ENCODE results near the gene OR2L3. TPM values are rescaled to one million over a fixed set of nuclear protein-coding genes. Genes with fewer than 3 reads are reported as not detected.

The OR2L3 gene
- not detected in 2 replicates for total RNA-seq (2012; rRNA removed)

- no peak within 1 kb of the TSS for H3K4me3 ChIP-seq (ENCODE audit: low read length)
- H3K27me3 ChIP-seq (ENCODE audit: control insufficient read depth, insufficient read depth, low read length) = no peaks in the 10 kb centered on the region
- no peaks in the 10 kb centered on the region for H3K36me3 ChIP-seq (ENCODE audit: insufficient read depth, low read length)
- H3K9me3 ChIP-seq (replicated peaks; ENCODE audit: low read length) = no peaks in the 10 kb centered on the region
- no peak within 1 kb of the TSS for H3K4me2 ChIP-seq (ENCODE audit: low read length)
- H3K4me1 ChIP-seq (ENCODE audit: control insufficient read depth, insufficient read depth, low read length) = no peaks in the 10 kb centered on the region
- no peak within 1 kb of the TSS for H3K9ac ChIP-seq (ENCODE audit: low read depth, low read length)
These were observed at the start of gene OR2L3 for GRCh38 chr1:248046536-248046935. Gene OR2L3 (plus strand): TSS chr1:248046836. CDS start chr1:248060682, 13,846 bp downstream.

- Histone ChIP-seq H3K36me3 (ENCODE audit: insufficient read depth, low read length) (no peaks in the 10 kb centered on the region), H3K27me3 (ENCODE audit: control insufficient read depth, insufficient read depth, low read length) (no peaks in the 10 kb centered on the region), H3K4me2 (ENCODE audit: low read length) (no peak overlapping the region), H3K9me3 (replicated peaks; ENCODE audit: low read length) (peaks cover 3% of the 10 kb centered on the region), H3K4me3 (ENCODE audit: low read length) (no peak overlapping the region), H3K9ac (ENCODE audit: low read depth, low read length) (no peak overlapping the region), H3K4me1 (ENCODE audit: control insufficient read depth, insufficient read depth, low read length) (no peaks in the 10 kb centered on the region)
These were observed 47.8 kb upstream of the OR2L3 start for GRCh38 chr1:247998811-247999210.

- no peak overlapping the region for H3K9ac ChIP-seq (ENCODE audit: low read depth, low read length)
- no peak overlapping the region for H3K4me3 ChIP-seq (ENCODE audit: low read length)
- H3K4me1 ChIP-seq (ENCODE audit: control insufficient read depth, insufficient read depth, low read length) = no peaks in the 10 kb centered on the region
- no peak overlapping the region for H3K4me2 ChIP-seq (ENCODE audit: low read length)
- H3K27me3 ChIP-seq (ENCODE audit: control insufficient read depth, insufficient read depth, low read length) = no peaks in the 10 kb centered on the region
- no peaks in the 10 kb centered on the region for H3K36me3 ChIP-seq (ENCODE audit: insufficient read depth, low read length)
- H3K9me3 ChIP-seq (replicated peaks; ENCODE audit: low read length) = peaks cover 3% of the 10 kb centered on the region
These were observed 46.5 kb upstream of the OR2L3 start for GRCh38 chr1:248000169-248000568.

- peaks cover 4% of the 10 kb centered on the region for H3K9me3 ChIP-seq (replicated peaks; ENCODE audit: low read length)
- H3K9ac ChIP-seq (ENCODE audit: low read depth, low read length) = no peak overlapping the region
- H3K4me3 ChIP-seq (ENCODE audit: low read length) = no peak overlapping the region
- H3K27me3 ChIP-seq (ENCODE audit: control insufficient read depth, insufficient read depth, low read length) = no peaks in the 10 kb centered on the region
- no peaks in the 10 kb centered on the region for H3K36me3 ChIP-seq (ENCODE audit: insufficient read depth, low read length)
- no peak overlapping the region for H3K4me2 ChIP-seq (ENCODE audit: low read length)
- no peaks in the 10 kb centered on the region for H3K4me1 ChIP-seq (ENCODE audit: control insufficient read depth, insufficient read depth, low read length)
These were observed 38.9 kb upstream of the OR2L3 start for GRCh38 chr1:248007778-248008177.

GRCh38 chr1:248009681-248010080 lies 37.0 kb upstream of the OR2L3 start:
- Histone ChIP-seq H3K4me2 (ENCODE audit: low read length) (no peak overlapping the region), H3K27me3 (ENCODE audit: control insufficient read depth, insufficient read depth, low read length) (no peaks in the 10 kb centered on the region), H3K9me3 (replicated peaks; ENCODE audit: low read length) (peaks cover 4% of the 10 kb centered on the region), H3K4me3 (ENCODE audit: low read length) (no peak overlapping the region), H3K4me1 (ENCODE audit: control insufficient read depth, insufficient read depth, low read length) (no peaks in the 10 kb centered on the region), H3K9ac (ENCODE audit: low read depth, low read length) (no peak overlapping the region), H3K36me3 (ENCODE audit: insufficient read depth, low read length) (no peaks in the 10 kb centered on the region)

GRCh38 chr1:248013229-248013710 lies 33.4 kb upstream of the OR2L3 start, which contains the start of gene OR2L5:
Gene OR2L5 (plus strand): TSS chr1:248013660. CDS start chr1:248021948, 8,288 bp downstream.
- Histone ChIP-seq H3K9me3 (replicated peaks; ENCODE audit: low read length) (no peaks in the 10 kb centered on the region), H3K4me1 (ENCODE audit: control insufficient read depth, insufficient read depth, low read length) (no peaks in the 10 kb centered on the region), H3K36me3 (ENCODE audit: insufficient read depth, low read length) (no peaks in the 10 kb centered on the region), H3K4me2 (ENCODE audit: low read length) (no peak within 1 kb of the TSS), H3K27me3 (ENCODE audit: control insufficient read depth, insufficient read depth, low read length) (no peaks in the 10 kb centered on the region), H3K4me3 (ENCODE audit: low read length) (no peak within 1 kb of the TSS), H3K9ac (ENCODE audit: low read depth, low read length) (no peak within 1 kb of the TSS)

- no peaks in the 10 kb centered on the region for H3K9me3 ChIP-seq (replicated peaks; ENCODE audit: low read length)
- H3K9ac ChIP-seq (ENCODE audit: low read depth, low read length) = no peak overlapping the region
- no peaks in the 10 kb centered on the region for H3K36me3 ChIP-seq (ENCODE audit: insufficient read depth, low read length)
- no peaks in the 10 kb centered on the region for H3K4me1 ChIP-seq (ENCODE audit: control insufficient read depth, insufficient read depth, low read length)
- H3K4me2 ChIP-seq (ENCODE audit: low read length) = no peak overlapping the region
- no peaks in the 10 kb centered on the region for H3K27me3 ChIP-seq (ENCODE audit: control insufficient read depth, insufficient read depth, low read length)
- no peak overlapping the region for H3K4me3 ChIP-seq (ENCODE audit: low read length)
These were observed 30.8 kb upstream of the OR2L3 start for GRCh38 chr1:248015803-248016202.

- Histone ChIP-seq H3K9me3 (replicated peaks; ENCODE audit: low read length) (no peaks in the 10 kb centered on the region), H3K4me2 (ENCODE audit: low read length) (no peak within 1 kb of the TSS), H3K36me3 (ENCODE audit: insufficient read depth, low read length) (no peaks in the 10 kb centered on the region), H3K4me3 (ENCODE audit: low read length) (no peak within 1 kb of the TSS), H3K27me3 (ENCODE audit: control insufficient read depth, insufficient read depth, low read length) (no peaks in the 10 kb centered on the region), H3K4me1 (ENCODE audit: control insufficient read depth, insufficient read depth, low read length) (no peaks in the 10 kb centered on the region), H3K9ac (ENCODE audit: low read depth, low read length) (no peak within 1 kb of the TSS)
These were observed 16.9 kb upstream of the OR2L3 start, which contains the start of gene OR2L2 for GRCh38 chr1:248029770-248030169. Gene OR2L2 (plus strand): TSS chr1:248030070. CDS start chr1:248038268, 8,198 bp downstream.

- Histone ChIP-seq H3K4me3 (ENCODE audit: low read length) (no peak overlapping the region), H3K4me2 (ENCODE audit: low read length) (no peak overlapping the region), H3K27me3 (ENCODE audit: control insufficient read depth, insufficient read depth, low read length) (no peaks in the 10 kb centered on the region), H3K36me3 (ENCODE audit: insufficient read depth, low read length) (no peaks in the 10 kb centered on the region), H3K4me1 (ENCODE audit: control insufficient read depth, insufficient read depth, low read length) (no peaks in the 10 kb centered on the region), H3K9ac (ENCODE audit: low read depth, low read length) (no peak overlapping the region), H3K9me3 (replicated peaks; ENCODE audit: low read length) (no peaks in the 10 kb centered on the region)
These were observed 1.4 kb upstream of the OR2L3 start for GRCh38 chr1:248045209-248045608.

GRCh38 chr1:248047008-248047407 lies 372 bp downstream of the OR2L3 start:
- Histone ChIP-seq H3K4me3 (ENCODE audit: low read length) (no peak overlapping the region), H3K9ac (ENCODE audit: low read depth, low read length) (no peak overlapping the region), H3K27me3 (ENCODE audit: control insufficient read depth, insufficient read depth, low read length) (no peaks in the 10 kb centered on the region)

GRCh38 chr1:248054671-248055070 lies 8.0 kb downstream of the OR2L3 start:
- Histone ChIP-seq H3K27me3 (ENCODE audit: control insufficient read depth, insufficient read depth, low read length) (no peaks in the 10 kb centered on the region), H3K4me1 (ENCODE audit: control insufficient read depth, insufficient read depth, low read length) (no peaks in the 10 kb centered on the region), H3K4me3 (ENCODE audit: low read length) (no peak overlapping the region), H3K36me3 (ENCODE audit: insufficient read depth, low read length) (no peaks in the 10 kb centered on the region), H3K4me2 (ENCODE audit: low read length) (no peak overlapping the region), H3K9ac (ENCODE audit: low read depth, low read length) (no peak overlapping the region), H3K9me3 (replicated peaks; ENCODE audit: low read length) (no peaks in the 10 kb centered on the region)

More at GRCh38 chr1:248047008-248047407, 372 bp downstream of the OR2L3 start:
- Histone ChIP-seq H3K36me3 (ENCODE audit: insufficient read depth, low read length) (no peaks in the 10 kb centered on the region), H3K4me2 (ENCODE audit: low read length) (no peak overlapping the region), H3K9me3 (replicated peaks; ENCODE audit: low read length) (no peaks in the 10 kb centered on the region), H3K4me1 (ENCODE audit: control insufficient read depth, insufficient read depth, low read length) (no peaks in the 10 kb centered on the region)

- no peak overlapping the region for H3K4me2 ChIP-seq (ENCODE audit: low read length)
- H3K27me3 ChIP-seq (ENCODE audit: control insufficient read depth, insufficient read depth, low read length) = no peaks in the 10 kb centered on the region
- H3K9me3 ChIP-seq (replicated peaks; ENCODE audit: low read length) = no peaks in the 10 kb centered on the region
- no peaks in the 10 kb centered on the region for H3K36me3 ChIP-seq (ENCODE audit: insufficient read depth, low read length)
- no peak overlapping the region for H3K4me3 ChIP-seq (ENCODE audit: low read length)
- H3K4me1 ChIP-seq (ENCODE audit: control insufficient read depth, insufficient read depth, low read length) = no peaks in the 10 kb centered on the region
- H3K9ac ChIP-seq (ENCODE audit: low read depth, low read length) = no peak overlapping the region
These were observed 8.6 kb downstream of the OR2L3 start for GRCh38 chr1:248055261-248055660.

All from skeletal muscle satellite cell (primary cell).